DOHH2 (cell line): ENCODE data around the gene RNF141.

Experiments
- H3F3A ChIP-seq: fragments of 200-600 bp; sonication (generic), shearing (Covaris generic); 2 replicates; pipeline ENCODE4 v1.6.0; 2016; ENCODE audit warnings: antibody characterized with exemption, mild to moderate bottlenecking; ENCODE audit not compliant: control insufficient read depth, insufficient read depth
- H3K27ac ChIP-seq: fragments of 200-600 bp; sonication (generic); 2 replicates; pipeline ENCODE4 v1.5.1; 2014; ENCODE audit warnings: low read depth, mild to moderate bottlenecking, low read length, moderate library complexity
- H3K27me3 ChIP-seq: fragments of 200-600 bp; sonication (generic); 2 replicates; pipeline ENCODE4 v1.6.1; 2014; ENCODE audit warnings: mild to moderate bottlenecking, low read length, mixed read lengths; ENCODE audit not compliant: control insufficient read depth
- H3K36me3 ChIP-seq: fragments of 200-600 bp; sonication (generic); 2 replicates; pipeline ENCODE4 v1.6.1; 2014; ENCODE audit warnings: mild to moderate bottlenecking, low read length, moderate library complexity, mixed read lengths; ENCODE audit not compliant: control insufficient read depth
- H3K4me1 ChIP-seq: fragments of 200-600 bp; sonication (generic); 2 replicates; pipeline ENCODE4 v1.6.1; 2014; ENCODE audit warnings: mild to moderate bottlenecking, low read length, mixed read lengths; ENCODE audit not compliant: control insufficient read depth
- H3K4me2 ChIP-seq: fragments of 200-600 bp; sonication (generic); 2 replicates; pipeline ENCODE4 v1.6.0; 2014; ENCODE audit warnings: mild to moderate bottlenecking, low read length, moderate library complexity
- H3K4me3 ChIP-seq: fragments of 200-600 bp; sonication (generic); 2 replicates; pipeline ENCODE4 v1.5.1; 2014; ENCODE audit warnings: mild to moderate bottlenecking, low read length, mixed read lengths
- H3K79me2 ChIP-seq: fragments of 200-600 bp; sonication (generic); 2 replicates; pipeline ENCODE4 v1.6.1; 2014; ENCODE audit warnings: mild to moderate bottlenecking, low read length, mixed read lengths; ENCODE audit not compliant: control insufficient read depth
- H3K9me2 ChIP-seq: fragments of 200-600 bp; sonication (generic); replicated peaks from 2 replicates; pipeline ENCODE4 v1.6.1; 2014; ENCODE audit warnings: mild to moderate bottlenecking, low read length, mixed read lengths; ENCODE audit not compliant: control insufficient read depth
- H3K9me3 ChIP-seq: fragments of 200-600 bp; sonication (generic); 2 replicates; pipeline ENCODE4 v1.6.1; 2014; ENCODE audit warnings: antibody characterized with exemption, low read length, mixed read lengths; ENCODE audit not compliant: control insufficient read depth, insufficient read depth
- H4K20me1 ChIP-seq: fragments of 200-600 bp; sonication (generic); 2 replicates; pipeline ENCODE4 v1.6.0; 2014; ENCODE audit warnings: low read depth, mild to moderate bottlenecking, antibody characterized with exemption, low read length, moderate library complexity; ENCODE audit not compliant: control insufficient read depth, insufficient read depth
- CTCF ChIP-seq: fragments of 200-600 bp; sonication (generic); IDR thresholded peaks from one replicate; pipeline ENCODE4 v1.5.1; 2014; ENCODE audit warnings: antibody characterized with exemption, mild to moderate bottlenecking, low read depth, low read length; ENCODE audit not compliant: poor library complexity, severe bottlenecking
- EZH2phosphoT487 ChIP-seq: fragments of 200-600 bp; sonication (generic); IDR thresholded peaks from 2 replicates; pipeline ENCODE4 v1.6.1; 2017; ENCODE audit warnings: borderline replicate concordance, mild to moderate bottlenecking, antibody characterized with exemption, low read length, moderate library complexity, mixed read lengths

The RNF141 gene

GRCh38 chr11:10558288-10558687 is 17.3 kb upstream of the RNF141 start:
- TF ChIP-seq CTCF = no peak
- no peak overlapping the region for H3K27ac ChIP-seq

GRCh38 chr11:10556590-10556989 is 15.6 kb upstream of the RNF141 start:
- Histone ChIP-seq H3K4me3 (no peak overlapping the region), H3K36me3 (no peaks in the 10 kb centered on the region), H3K4me2 (no peak overlapping the region), H3K79me2 (no peaks in the 10 kb centered on the region), H3K9me2 (no peaks in the 10 kb centered on the region), H3K27ac (no peak overlapping the region), H4K20me1 (no peaks in the 10 kb centered on the region), H3K4me1 (no peaks in the 10 kb centered on the region), H3K27me3 (no peaks in the 10 kb centered on the region), H3K9me3 (no peaks in the 10 kb centered on the region), H3F3A (no peaks in the 10 kb centered on the region)
- TF ChIP-seq CTCF (no peak), EZH2phosphoT487 (no peak)

More at GRCh38 chr11:10558288-10558687, 17.3 kb upstream of the RNF141 start:
- no peaks in the 10 kb centered on the region for H3K36me3 ChIP-seq
- no peaks in the 10 kb centered on the region for H4K20me1 ChIP-seq
- H3K79me2 ChIP-seq = no peaks in the 10 kb centered on the region
- no peaks in the 10 kb centered on the region for H3F3A ChIP-seq
- no peak overlapping the region for H3K4me2 ChIP-seq
- H3K9me3 ChIP-seq = no peaks in the 10 kb centered on the region
- H3K4me1 ChIP-seq = no peaks in the 10 kb centered on the region
- no peaks in the 10 kb centered on the region for H3K27me3 ChIP-seq
- no peak overlapping the region for H3K4me3 ChIP-seq
- H3K9me2 ChIP-seq = no peaks in the 10 kb centered on the region

GRCh38 chr11:10551845-10552352 is 10.9 kb upstream of the RNF141 start:
- TF ChIP-seq EZH2phosphoT487 (no peak), CTCF (no peak)
- Histone ChIP-seq H3F3A (no peaks in the 10 kb centered on the region), H4K20me1 (no peaks in the 10 kb centered on the region), H3K27me3 (no peaks in the 10 kb centered on the region), H3K4me1 (no peaks in the 10 kb centered on the region), H3K4me2 (no peak overlapping the region), H3K27ac (no peak overlapping the region), H3K9me3 (no peaks in the 10 kb centered on the region), H3K79me2 (no peaks in the 10 kb centered on the region), H3K4me3 (no peak overlapping the region), H3K36me3 (no peaks in the 10 kb centered on the region), H3K9me2 (no peaks in the 10 kb centered on the region)

GRCh38 chr11:10551290-10551592 is 10.3 kb upstream of the RNF141 start:
- H3K9me2 ChIP-seq = no peaks in the 10 kb centered on the region
- no peak overlapping the region for H3K4me2 ChIP-seq
- no peaks in the 10 kb centered on the region for H3K36me3 ChIP-seq
- H3K4me1 ChIP-seq = no peaks in the 10 kb centered on the region
- no peaks in the 10 kb centered on the region for H3K79me2 ChIP-seq
- H3K27ac ChIP-seq = no peak overlapping the region
- no peaks in the 10 kb centered on the region for H3K9me3 ChIP-seq
- H4K20me1 ChIP-seq = no peaks in the 10 kb centered on the region
- H3F3A ChIP-seq = no peaks in the 10 kb centered on the region
- TF ChIP-seq CTCF (no peak), EZH2phosphoT487 (no peak)
- no peak overlapping the region for H3K4me3 ChIP-seq
- H3K27me3 ChIP-seq = no peaks in the 10 kb centered on the region
